ENCODE results near the gene LSM4.

The LSM4 gene

GRCh38 chr19:18291590-18292461 lies 31.1 kb downstream of the LSM4 start:
- peak; percentile 36 for DNase-seq

- DNase-seq: no peak
Observed at GRCh38 chr19:18291019-18291524, 31.8 kb downstream of the LSM4 start.

DNA sequence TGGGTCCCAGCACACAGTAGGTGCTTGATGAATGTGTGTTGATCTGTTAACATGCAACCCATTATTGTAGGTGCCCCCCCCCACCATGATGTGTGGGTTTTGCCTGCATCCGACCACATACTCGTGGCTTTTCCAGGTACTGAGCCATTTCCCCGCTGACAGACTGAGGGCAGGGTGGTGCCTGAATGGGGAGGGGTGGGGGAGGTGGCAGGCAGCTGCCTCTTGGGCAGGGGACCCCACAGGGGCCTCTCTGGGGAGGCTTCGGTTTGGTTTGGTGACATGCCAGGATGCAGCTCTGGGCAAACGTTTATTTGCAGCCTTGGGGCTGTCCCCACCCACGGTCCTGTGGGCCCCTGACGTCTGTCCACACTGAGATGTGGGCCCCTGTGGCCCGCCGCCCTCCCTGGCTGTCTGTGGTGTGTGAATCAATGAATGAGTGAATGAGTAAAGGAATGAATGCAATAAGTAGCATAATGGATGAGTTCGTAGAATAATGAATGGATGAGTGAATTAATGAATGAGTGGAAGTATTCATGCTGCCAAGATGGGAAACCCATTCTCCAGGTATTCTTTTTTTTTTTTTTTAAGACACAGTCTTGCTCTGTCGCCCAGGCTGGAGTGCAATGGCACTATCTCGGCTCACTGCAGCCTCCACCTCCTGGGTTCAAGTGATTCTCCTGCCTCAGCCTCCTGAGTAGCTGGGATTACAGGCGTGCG lies 32.4 kb downstream of the LSM4 start:
- no peak for DNase-seq

- no peak for DNase-seq
Observed at GRCh38 chr19:18289471-18290301, 33.2 kb downstream of the LSM4 start.

- DNase-seq: no peak
Observed at GRCh38 chr19:18287836-18288772, 34.8 kb downstream of the LSM4 start.

DNA sequence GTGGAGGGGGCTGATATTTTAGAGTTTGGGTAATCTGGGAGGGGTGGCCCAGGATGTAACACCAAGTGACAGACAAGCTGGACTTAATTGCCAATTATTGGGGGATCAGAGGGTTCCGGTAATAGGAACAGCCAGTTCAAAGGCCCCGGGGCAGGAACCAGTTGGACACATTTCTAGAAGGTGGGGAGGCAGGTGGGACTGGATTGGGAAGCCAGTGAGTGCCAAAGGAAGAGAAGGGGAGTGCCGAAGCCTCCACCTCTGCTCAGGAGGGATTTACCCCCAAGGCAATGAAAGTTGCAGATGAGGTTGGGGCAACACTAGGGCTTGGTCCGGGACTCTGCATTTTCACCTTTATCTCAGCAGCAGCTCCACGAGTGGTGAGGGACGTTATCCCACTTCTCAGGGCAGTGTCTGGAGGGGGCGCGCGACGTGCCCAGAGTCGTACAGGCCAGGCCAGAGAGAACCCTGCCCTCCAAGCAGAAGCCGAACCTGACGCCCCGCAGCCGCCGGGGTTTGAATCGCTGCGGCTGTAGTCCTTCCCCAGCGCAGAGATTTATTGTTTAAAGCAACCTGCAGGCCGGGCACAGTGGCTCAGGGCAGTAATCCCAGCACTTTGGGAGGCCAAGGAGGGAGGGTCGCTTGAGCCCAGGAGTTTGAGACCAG lies 35.8 kb downstream of the LSM4 start:
- no peak for DNase-seq

DNA sequence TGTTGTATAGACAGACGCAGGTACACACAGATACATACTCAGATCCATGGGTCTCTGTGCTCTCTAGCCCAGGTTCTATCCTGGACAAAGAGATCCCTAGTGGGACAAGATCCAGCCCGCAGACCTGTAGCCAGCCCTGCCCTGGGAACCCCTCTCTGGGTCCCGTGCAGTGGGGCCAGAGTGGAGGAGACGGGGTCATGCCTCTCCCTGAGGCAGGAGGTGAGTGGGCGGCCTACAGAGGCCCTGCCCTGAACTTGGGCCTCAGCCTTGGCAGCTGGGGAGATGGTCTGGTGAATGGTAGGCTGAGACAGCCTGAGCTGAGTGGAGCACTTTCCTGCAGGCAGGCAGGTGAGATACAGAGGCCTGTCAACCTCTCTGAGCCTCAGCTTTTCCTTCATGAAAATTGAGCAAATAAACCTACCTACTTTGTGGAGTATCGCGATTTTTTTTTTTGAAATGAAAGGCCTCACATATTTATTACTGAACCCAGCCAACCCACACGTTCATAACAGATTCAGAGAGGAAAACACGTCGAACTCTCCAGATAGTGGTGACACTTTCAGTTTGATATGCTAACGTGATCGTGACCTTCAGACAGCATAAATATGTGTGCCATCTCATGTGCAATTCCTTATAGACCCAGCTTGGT lies 38.0 kb downstream of the LSM4 start:
- no peak for DNase-seq

- DNase-seq: no peak
Observed at GRCh38 chr19:18283338-18283737, 39.5 kb downstream of the LSM4 start.

- no peak for DNase-seq
Observed at GRCh38 chr19:18282788-18283141, 40.1 kb downstream of the LSM4 start.

GRCh38 chr19:18282021-18282787 lies 40.7 kb downstream of the LSM4 start:
- DNase-seq: peak; percentile 43

DNA sequence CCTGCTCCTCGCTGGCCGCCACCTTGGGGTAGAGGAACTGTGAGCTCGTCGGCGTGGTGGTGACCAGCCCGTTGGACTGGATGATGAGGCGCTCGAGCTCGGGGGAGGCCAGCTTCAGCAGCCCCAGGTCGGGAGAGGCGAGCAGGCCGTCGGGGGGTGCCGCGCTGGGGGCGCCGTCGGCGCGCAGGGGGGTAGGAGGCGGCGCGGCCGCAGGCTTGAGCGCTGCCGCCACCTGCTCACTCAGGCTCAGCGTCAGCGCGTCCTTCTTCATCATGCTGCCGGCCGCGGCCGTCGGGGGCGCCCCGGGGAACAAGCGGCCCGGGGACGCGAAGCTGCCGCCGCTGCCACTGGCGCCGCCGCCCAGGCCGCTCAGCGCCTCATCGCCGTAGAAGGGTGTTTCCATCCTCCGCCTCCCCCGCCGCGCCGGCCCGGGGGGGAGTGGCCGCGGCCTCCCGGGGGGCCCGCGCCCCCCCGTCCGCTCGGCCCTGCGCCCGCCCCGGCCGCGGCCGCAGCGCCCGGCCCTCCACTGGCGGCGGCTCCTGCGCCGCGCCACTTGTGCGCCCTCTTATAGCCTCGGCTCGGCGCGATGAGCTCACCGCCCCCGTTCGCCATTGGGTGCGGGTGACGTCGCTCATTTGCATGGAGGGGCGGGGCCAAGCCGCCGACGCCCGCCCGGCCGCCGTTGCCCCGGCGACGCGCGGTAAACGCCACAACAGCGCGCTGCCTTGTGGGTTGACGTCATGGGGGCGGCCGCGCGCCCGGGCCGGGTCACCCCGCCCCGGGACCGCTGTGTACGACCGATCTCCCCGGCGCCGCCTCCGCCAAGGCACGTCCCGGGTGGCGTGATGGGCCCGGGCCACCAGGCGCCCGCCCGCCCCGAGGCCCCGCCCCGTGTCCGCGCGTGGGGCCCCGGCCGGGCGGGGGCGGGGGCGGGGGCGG lies 41.5 kb downstream of the LSM4 start, which contains the start of gene JUND:
Gene JUND, minus strand, starts transcription at position 541 of the 939 bp plus-strand sequence. Its CDS starts 138 bp downstream, at position 403.
- DNase-seq: peak; percentile 96

GRCh38 chr19:18280247-18281081 lies 42.4 kb downstream of the LSM4 start:
- DNase-seq: peak; percentile 55

DNA sequence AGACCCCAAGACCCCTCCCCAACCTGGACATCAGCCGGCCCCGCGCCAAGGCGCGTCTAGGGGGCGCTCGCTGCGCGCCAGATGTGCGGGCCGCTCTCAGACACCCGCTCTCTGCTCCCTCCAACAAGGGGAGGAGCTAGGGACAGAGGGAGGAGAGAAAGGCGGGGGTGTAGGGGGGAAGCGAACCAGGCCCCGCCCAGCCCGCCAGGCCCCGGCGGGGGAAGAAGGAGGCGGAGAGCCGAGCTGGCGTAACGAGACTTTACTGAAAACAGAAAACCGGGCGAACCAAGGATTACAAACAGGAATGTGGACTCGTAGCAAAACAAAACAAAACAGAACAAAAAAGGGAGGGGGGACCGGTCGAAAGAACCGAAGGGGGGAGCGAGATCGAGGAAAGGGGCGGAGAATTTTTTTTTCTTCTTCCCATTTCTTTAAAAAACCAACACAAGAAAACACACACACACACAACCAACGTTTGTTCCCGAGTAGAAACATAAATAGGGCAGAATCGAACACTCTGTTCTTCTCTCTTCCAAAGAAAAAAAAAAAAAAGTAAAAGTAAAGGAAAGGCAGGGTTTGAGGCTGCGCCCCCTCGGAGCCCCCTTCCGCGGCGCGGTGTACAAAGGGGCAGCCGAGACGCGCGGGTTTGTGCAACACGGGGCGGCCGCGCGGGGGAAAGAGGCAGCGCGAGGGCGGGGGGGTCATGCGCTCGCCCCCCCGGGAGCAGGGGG lies 43.2 kb downstream of the LSM4 start:
- DNase-seq: peak; percentile 83

- no peak for DNase-seq
Observed at GRCh38 chr19:18279266-18279515, 43.7 kb downstream of the LSM4 start.

DNA sequence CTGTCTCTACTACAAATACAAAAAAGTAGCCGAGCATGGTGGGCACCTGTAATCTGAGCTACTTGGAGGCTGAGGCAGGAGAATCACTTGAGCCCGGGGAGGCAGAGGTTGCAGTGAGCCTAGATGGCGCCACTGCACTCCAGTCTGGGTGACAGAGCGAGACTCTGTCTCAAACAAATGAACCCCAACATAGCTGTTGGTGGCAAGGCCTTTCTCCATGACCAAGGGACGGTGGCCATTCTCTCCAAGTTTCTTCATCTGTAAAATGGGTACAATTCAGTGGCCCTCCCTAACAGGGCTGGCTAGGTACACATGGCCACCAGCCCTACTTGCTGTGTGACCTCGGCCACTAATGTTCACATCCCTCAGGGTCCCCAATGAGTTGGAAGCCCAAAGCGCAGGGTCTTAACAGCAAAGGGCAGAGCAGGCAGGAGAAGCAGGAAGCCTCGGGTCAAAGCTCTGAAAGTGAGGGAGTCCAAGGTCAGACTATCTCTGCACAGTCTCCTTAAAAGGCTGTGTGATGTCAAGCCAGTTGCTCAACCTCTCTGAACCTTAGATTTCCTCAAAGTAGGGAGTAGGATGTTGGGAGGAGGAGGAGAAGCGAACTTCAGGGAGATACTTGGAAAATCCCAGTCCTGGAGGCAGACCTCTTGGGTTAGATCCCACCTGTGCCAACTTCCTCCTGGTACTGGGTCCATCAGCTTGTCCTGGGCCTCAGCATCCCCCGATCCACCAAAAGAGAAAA lies 44.2 kb downstream of the LSM4 start:
- DNase-seq: no peak

- no peak for DNase-seq
Observed at GRCh38 chr19:18274781-18275356, 48.0 kb downstream of the LSM4 start.
